ENCODE data around the gene LRMDA. TPM values are rescaled to one million over a fixed set of nuclear protein-coding genes. Genes with fewer than 3 reads are reported as not detected.

Gene LRMDA
- total and polyA plus RNA-seq, 2 of the 13 experiments (the other 11 are each of a cell fraction or from before 2014, with no cell fraction given) = 13.4 to 22.0 TPM

DNA sequence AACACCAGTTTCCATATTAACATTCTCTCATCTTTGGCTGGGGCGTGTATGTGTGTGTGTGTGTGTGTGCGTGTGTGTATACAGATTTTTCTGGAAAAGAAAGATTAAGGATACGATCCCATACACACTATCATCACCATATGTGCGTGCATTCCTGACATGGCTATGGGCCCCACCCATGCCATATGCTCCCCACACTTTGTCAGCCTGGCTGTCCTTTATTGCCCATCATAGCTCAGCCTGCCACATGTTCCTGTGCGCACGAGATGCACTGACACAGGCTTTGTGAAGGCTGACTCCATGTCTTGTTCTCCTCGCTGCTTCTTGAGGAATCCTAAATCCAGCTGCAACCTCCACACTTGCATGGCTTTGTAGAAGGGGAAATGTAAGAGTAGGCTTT is 984.1 kb downstream of the LRMDA start:
- 96% methylated on average over 7 of the region's 7 CpGs for WGBS (ENCODE audit: low lambda C conversion rate)

DNA sequence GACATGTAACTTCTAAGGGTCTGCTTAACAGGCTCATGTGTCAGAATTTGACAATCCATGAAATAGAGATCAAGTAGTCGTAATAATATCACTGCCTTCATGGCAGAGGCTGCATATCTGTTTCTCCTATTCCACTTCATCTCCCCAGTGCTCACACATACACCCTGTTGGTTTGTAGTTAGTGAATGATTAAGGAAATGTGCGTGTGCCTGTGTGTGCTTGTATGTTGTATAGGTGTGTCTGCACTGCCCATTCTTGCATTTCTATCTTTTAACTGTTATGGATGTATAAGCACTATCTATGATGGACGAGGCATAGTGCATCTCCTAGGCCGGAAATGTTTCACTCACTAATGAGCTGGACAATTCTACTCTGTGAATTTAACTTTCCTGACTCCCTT is 985.2 kb downstream of the LRMDA start:
- in situ Hi-C loops (cut with HindIII; ENCODE audit: extremely low pct_ligation_motif_present, low pct_unique_long_range_greater_than_20kb) (no loop called here), intact Hi-C loops (cut with micrococcal nuclease; ENCODE audit: unreplicated experiment) (no loop called here)
- Histone ChIP-seq H3K4me3 (replicated peaks in 1 of 3; ENCODE audit: insufficient read depth in 1 of 3, low read depth in 2 of 3, low read length in 3 of 3) (no peak overlapping the region), H3K4me1 (ENCODE audit: insufficient read depth, low read length) (no peaks in the 10 kb centered on the region), H3K4me2 (ENCODE audit: low read depth, low read length) (no peak overlapping the region), H3K9me3 (ENCODE audit: low read length) (no peaks in the 10 kb centered on the region), H3K9ac (ENCODE audit: insufficient read depth, low read depth, low read length) (no peak overlapping the region), H4K20me1 (ENCODE audit: insufficient read depth, low read length) (no peaks in the 10 kb centered on the region), H2AFZ (ENCODE audit: low read length) (no peak overlapping the region), H3K27ac (ENCODE audit: extremely low read length, insufficient read depth, low read length) (no peak overlapping the region), H3K27me3 (ENCODE audit: control insufficient read depth in 1 of 2, insufficient read depth in 2 of 2, low read length in 2 of 2) (no peaks in the 10 kb centered on the region), H3K79me2 (ENCODE audit: insufficient read depth, low read length) (no peaks in the 10 kb centered on the region), H3K36me3 (replicated peaks in 1 of 2; ENCODE audit: control insufficient read depth in 1 of 2, insufficient read depth in 2 of 2, low read length in 2 of 2) (no peaks in the 10 kb centered on the region)
- ATAC-seq = no peak
- no TSS peak for BruUV-seq (replicated peaks)
- no peak for FAIRE-seq
- 75% methylated on average over 4 of the region's 4 CpGs for WGBS (ENCODE audit: low lambda C conversion rate)
- ChIA-PET CTCF (ENCODE audit: low intra/inter-chr PET ratio, low total read pairs) (no interaction called here), POLR2A (no interaction called here)
- no peak for DNase-seq (ENCODE audit: low spot score)
- TF ChIP-seq DMAP1 (CRISPR knock-in tag; IDR thresholded peaks at IDR 0.05) (no peak), AHR (CRISPR knock-in tag; IDR thresholded peaks at IDR 0.05) (no peak), YEATS4 (CRISPR knock-in tag; IDR thresholded peaks at IDR 0.05; ENCODE audit: borderline replicate concordance) (no peak), NRL (CRISPR knock-in tag; IDR thresholded peaks at IDR 0.05; ENCODE audit: borderline replicate concordance) (no peak), TARDBP (CRISPR knock-in tag; IDR thresholded peaks at IDR 0.05) (no peak), ZNF670 (CRISPR knock-in tag; IDR thresholded peaks at IDR 0.05; ENCODE audit: borderline replicate concordance) (no peak), ZKSCAN8 (CRISPR knock-in tag; IDR thresholded peaks at IDR 0.05; ENCODE audit: borderline replicate concordance) (no peak)
- TF ChIP-seq, protein P1, sequence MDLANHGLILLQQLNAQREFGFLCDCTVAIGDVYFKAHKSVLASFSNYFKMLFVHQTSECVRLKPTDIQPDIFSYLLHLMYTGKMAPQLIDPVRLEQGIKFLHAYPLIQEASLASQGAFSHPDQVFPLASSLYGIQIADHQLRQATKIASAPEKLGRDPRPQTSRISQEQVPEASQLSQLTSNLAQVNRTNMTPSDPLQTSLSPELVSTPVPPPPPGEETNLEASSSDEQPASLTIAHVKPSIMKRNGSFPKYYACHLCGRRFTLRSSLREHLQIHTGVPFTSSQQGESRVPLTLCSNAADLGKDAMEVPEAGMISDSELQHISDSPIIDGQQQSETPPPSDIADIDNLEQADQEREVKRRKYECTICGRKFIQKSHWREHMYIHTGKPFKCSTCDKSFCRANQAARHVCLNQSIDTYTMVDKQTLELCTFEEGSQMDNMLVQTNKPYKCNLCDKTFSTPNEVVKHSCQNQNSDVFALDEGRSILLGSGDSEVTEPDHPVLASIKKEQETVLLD (CRISPR knock-in tag; IDR thresholded peaks at IDR 0.05; ENCODE audit: low read depth) = no peak

More for the DNA sequence above, 984.1 kb downstream of the LRMDA start:
- POLR2A ChIA-PET = no interaction called here
- no peaks in the 10 kb centered on the region for H3K79me2 ChIP-seq (ENCODE audit: insufficient read depth, low read length)
- ATAC-seq = no peak
- no peaks in the 10 kb centered on the region for H4K20me1 ChIP-seq (ENCODE audit: insufficient read depth, low read length)
- TF ChIP-seq ZNF317 (CRISPR knock-in tag; IDR thresholded peaks at IDR 0.05) = no peak
- TF ChIP-seq, protein P2, sequence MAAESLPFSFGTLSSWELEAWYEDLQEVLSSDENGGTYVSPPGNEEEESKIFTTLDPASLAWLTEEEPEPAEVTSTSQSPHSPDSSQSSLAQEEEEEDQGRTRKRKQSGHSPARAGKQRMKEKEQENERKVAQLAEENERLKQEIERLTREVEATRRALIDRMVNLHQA (CRISPR knock-in tag; IDR thresholded peaks at IDR 0.05) = no peak
- TF ChIP-seq ZNF205 (CRISPR knock-in tag; IDR thresholded peaks at IDR 0.05) = no peak
- no peak for TF ChIP-seq NFATC3 (CRISPR knock-in tag; IDR thresholded peaks at IDR 0.05)
- TF ChIP-seq TBP (CRISPR knock-in tag; IDR thresholded peaks at IDR 0.05) = no peak
- TF ChIP-seq TSC22D2 (CRISPR knock-in tag; IDR thresholded peaks at IDR 0.05; ENCODE audit: borderline replicate concordance) = no peak
- TF ChIP-seq GZF1 (CRISPR knock-in tag; IDR thresholded peaks at IDR 0.05) = no peak
- no peak for TF ChIP-seq ZNF326 (CRISPR knock-in tag; IDR thresholded peaks at IDR 0.05; ENCODE audit: borderline replicate concordance)
- TF ChIP-seq ZNF839 (CRISPR knock-in tag; IDR thresholded peaks at IDR 0.05; ENCODE audit: borderline replicate concordance) = no peak
- no peaks in the 10 kb centered on the region for H3K36me3 ChIP-seq (replicated peaks in 1 of 2; ENCODE audit: control insufficient read depth in 1 of 2, insufficient read depth in 2 of 2, low read length in 2 of 2)
- in situ Hi-C loops (cut with HindIII; ENCODE audit: extremely low pct_ligation_motif_present, low pct_unique_long_range_greater_than_20kb) (no loop called here), intact Hi-C loops (cut with micrococcal nuclease; ENCODE audit: unreplicated experiment) (no loop called here)
- no peak for DNase-seq (ENCODE audit: low spot score)
- no peaks in the 10 kb centered on the region for H3K27me3 ChIP-seq (ENCODE audit: control insufficient read depth in 1 of 2, insufficient read depth in 2 of 2, low read length in 2 of 2)
- H3K4me2 ChIP-seq (ENCODE audit: low read depth, low read length) = no peak overlapping the region
- no TSS peak for BruUV-seq (replicated peaks)
- FAIRE-seq = no peak
- no peak overlapping the region for H3K27ac ChIP-seq (ENCODE audit: extremely low read length, insufficient read depth, low read length)
- no peak overlapping the region for H3K9ac ChIP-seq (ENCODE audit: insufficient read depth, low read depth, low read length)
- CTCF ChIA-PET (ENCODE audit: low intra/inter-chr PET ratio, low total read pairs) = no interaction called here
- H3K4me1 ChIP-seq (ENCODE audit: insufficient read depth, low read length) = no peaks in the 10 kb centered on the region
- H3K9me3 ChIP-seq (ENCODE audit: low read length) = no peaks in the 10 kb centered on the region
- H3K4me3 ChIP-seq (replicated peaks in 1 of 3; ENCODE audit: insufficient read depth in 1 of 3, low read depth in 2 of 3, low read length in 3 of 3) = no peak overlapping the region
- no peak overlapping the region for H2AFZ ChIP-seq (ENCODE audit: low read length)

Measured in HepG2 (cell line).